ENCODE results near the gene TACO1.

DNA sequence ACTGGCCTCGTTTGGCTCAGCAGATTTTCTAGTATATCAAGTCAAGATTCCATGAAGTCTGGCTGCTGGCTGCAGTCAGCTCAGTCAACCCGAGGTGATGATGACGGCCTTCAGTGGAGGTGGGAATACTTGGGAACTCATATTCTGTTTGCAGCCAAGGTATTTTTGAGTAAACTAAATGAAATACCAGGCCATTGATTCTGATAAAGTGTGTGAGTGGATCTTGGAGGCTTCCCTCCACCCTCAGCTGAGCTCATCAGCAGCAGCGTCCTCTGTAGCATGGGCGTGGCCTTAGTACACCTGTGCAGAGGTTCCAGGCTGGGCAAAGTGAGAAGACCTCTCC, 22.0 kb upstream of the TACO1 start:
- TF ChIP-seq, protein P1, sequence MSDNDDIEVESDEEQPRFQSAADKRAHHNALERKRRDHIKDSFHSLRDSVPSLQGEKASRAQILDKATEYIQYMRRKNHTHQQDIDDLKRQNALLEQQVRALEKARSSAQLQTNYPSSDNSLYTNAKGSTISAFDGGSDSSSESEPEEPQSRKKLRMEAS (IDR thresholded peaks at IDR 0.05) = no peak
- TF ChIP-seq NFIC (IDR thresholded peaks at IDR 0.05) = no peak
- TF ChIP-seq USF1 (IDR thresholded peaks at IDR 0.05) = no peak
- TF ChIP-seq TCF12 (IDR thresholded peaks at IDR 0.05; ENCODE audit: low read depth) = no peak
- no peak for TF ChIP-seq ZBTB7A (IDR thresholded peaks at IDR 0.05; ENCODE audit: low read depth)
- no peak for TF ChIP-seq RAD21 (IDR thresholded peaks at IDR 0.05; ENCODE audit: low read depth)
- no peak for TF ChIP-seq TAF1 (IDR thresholded peaks at IDR 0.05; ENCODE audit: low read depth)
- no peak for TF ChIP-seq EGR1 (IDR thresholded peaks at IDR 0.05)

Data from Ishikawa (cell line).